Transverse colon (tissue), 4 donors: ENCODE data around the gene HAGHL. TPM values are rescaled to one million over a fixed set of nuclear protein-coding genes. Genes with fewer than 3 reads are reported as not detected.
A peak's percentile ranks its signal among the peaks of the same experiment; 100 is the strongest.

Source experiments
- DNase-seq: peaks from one replicate; pipeline ENCODE4 v3.0.0-alpha.2; 2019
- H3K27ac ChIP-seq, 4 donors: fragments of 200-600 bp; sonication (generic); 2 replicates each; pipeline ENCODE4 v1.5.1; 2016 to 2018; ENCODE audit warnings: inconsistent platforms in 4 of 4
- H3K27me3 ChIP-seq: fragments of 200-600 bp; sonication (generic); 2 replicates; pipeline ENCODE4 v1.5.1; 2017; ENCODE audit warnings: inconsistent platforms
- H3K36me3 ChIP-seq, 4 donors: fragments of 200-600 bp; sonication (generic); 2 replicates each; pipeline ENCODE4 v1.5.1; 2017 to 2019; ENCODE audit warnings: inconsistent platforms in 4 of 4
- H3K4me1 ChIP-seq, 4 donors: fragments of 200-600 bp; sonication (generic); 2 replicates each; pipeline ENCODE4 v1.5.1; 2017 to 2020; ENCODE audit warnings: inconsistent platforms in 4 of 4
- H3K4me3 ChIP-seq, 4 donors: fragments of 200-600 bp; sonication (generic); 1 replicate in 1 of 4; 2 replicates in 3 of 4; pipeline versions ENCODE4 v1.5.1 to v1.6.1; 2017 to 2019; ENCODE audit warnings: inconsistent platforms in 4 of 4
- H3K9me3 ChIP-seq, 2 donors: fragments of 200-600 bp; sonication (generic); 2 replicates each; pipeline ENCODE4 v1.5.1; 2017 to 2019; ENCODE audit warnings: inconsistent platforms in 2 of 2
- EP300 ChIP-seq: sonication (generic); formaldehyde crosslinking; IDR thresholded peaks from one replicate; pipeline ENCODE4 v1.6.1; 2017; ENCODE audit warnings: antibody characterized with exemption, low read depth
- POLR2A ChIP-seq: fragments of 450-650 bp; IDR thresholded peaks from one replicate; pipeline ENCODE4 v1.6.1; 2016; ENCODE audit warnings: antibody characterized with exemption, mild to moderate bottlenecking, moderate library complexity
- POLR2AphosphoS5 ChIP-seq, 3 donors: sonication (generic); formaldehyde crosslinking; IDR thresholded peaks; one replicate each; pipeline ENCODE4 v1.6.1; 2016; ENCODE audit warnings: antibody characterized with exemption in 3 of 3
- WGBS, 2 donors: methylation state at CpG; one replicate each; pipeline ENCODE4 v1.1.5; 2018; ENCODE audit warnings: low coverage in 1 of 2; 5-methylcytosine and 5-hydroxymethylcytosine counted together
- in situ Hi-C, 4 donors: fragments of 200-750 bp; cut with MboI; loops; one replicate each; pipeline versions ENCODE4 v1.15.0 to v1.15.1; 2017; ENCODE audit warnings: low sequenced_read_pairs in 3 of 4, low pct_ligation_motif_present in 1 of 4, low pct_unique_long_range_greater_than_20kb in 1 of 4
- intact Hi-C: fragments of 100-400 bp; cut with DNase I; formaldehyde crosslinking; loops from one replicate; pipeline ENCODE4 v1.15.1; 2023; ENCODE audit warnings: low total_unique reads
- total RNA-seq, 4 donors: library from RNA; depleted of rRNA; stranded (reverse); fragments of >200 nt; gene quantifications; one replicate each; pipeline ENCODE4 v1.1.0, GENCODE V29; 2016
- TF ChIP-seq, protein P1 (sequence below), 5 experiments: fragments of 200-600 bp in 3 of 5; fragments of 450-650 bp in 2 of 5; sonication (generic) in 3 of 5; IDR thresholded peaks; 1 replicate in 2 of 5; 2 replicates in 3 of 5; pipeline ENCODE4 v1.5.1; 2016 to 2017; ENCODE audit warnings: antibody characterized with exemption in 5 of 5, inconsistent platforms in 3 of 5, mild to moderate bottlenecking in 2 of 5, moderate library complexity in 1 of 5

HAGHL gene
- total RNA-seq, 4 donors from 2014 or later, result 1.2 to 12.3 (median 5.5) TPM

DNA sequence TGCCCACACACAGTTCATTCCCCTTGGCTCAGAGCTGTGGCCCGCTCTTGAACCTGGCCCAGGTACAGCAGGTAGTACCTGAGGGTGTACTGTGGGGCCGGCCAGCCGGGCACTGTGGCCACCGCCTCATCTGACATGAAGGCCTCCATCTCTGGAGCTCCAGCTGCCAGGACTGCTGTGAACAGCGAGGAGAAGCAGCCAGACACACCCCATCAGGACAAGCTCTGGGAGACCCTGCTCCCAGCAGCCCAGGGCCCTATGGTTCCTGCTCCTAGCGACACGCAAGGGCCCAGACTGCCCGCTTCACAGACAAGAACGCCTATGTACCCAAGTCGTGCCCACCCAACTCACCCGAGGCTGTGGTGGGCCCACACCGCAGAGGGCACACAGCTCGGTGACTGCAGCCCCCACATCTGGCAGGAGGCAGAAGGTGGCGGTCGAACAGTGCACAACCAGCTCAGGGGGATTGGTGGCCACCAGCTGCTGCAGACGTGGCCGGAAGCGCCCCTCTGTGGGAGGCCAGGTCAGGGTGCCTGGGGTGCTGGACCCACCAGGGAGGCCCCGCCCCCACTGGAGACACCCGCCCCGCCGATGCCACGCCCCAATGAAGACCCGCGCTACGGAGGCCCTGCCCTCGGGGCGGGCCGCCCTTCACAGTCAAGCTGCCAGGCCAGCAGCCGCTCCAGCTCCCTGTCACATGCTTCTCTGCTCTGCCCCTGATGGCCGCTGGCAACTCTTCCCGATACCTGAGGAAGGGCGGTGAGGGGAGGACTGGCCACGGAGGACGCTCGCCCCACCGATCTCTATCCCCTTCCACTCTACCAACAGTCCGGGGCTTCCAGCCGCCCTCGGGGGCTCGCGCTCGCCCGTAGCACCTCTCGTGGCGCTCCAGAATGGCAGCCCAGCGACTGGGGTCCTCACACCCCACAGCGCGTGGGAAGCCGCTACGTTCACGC lies 47.8 kb upstream of the HAGHL start:
- TF ChIP-seq POLR2AphosphoS5 (IDR thresholded peaks at IDR 0.05), result no peak
- peak; percentile 5 for TF ChIP-seq POLR2A
- TF ChIP-seq, protein P1, sequence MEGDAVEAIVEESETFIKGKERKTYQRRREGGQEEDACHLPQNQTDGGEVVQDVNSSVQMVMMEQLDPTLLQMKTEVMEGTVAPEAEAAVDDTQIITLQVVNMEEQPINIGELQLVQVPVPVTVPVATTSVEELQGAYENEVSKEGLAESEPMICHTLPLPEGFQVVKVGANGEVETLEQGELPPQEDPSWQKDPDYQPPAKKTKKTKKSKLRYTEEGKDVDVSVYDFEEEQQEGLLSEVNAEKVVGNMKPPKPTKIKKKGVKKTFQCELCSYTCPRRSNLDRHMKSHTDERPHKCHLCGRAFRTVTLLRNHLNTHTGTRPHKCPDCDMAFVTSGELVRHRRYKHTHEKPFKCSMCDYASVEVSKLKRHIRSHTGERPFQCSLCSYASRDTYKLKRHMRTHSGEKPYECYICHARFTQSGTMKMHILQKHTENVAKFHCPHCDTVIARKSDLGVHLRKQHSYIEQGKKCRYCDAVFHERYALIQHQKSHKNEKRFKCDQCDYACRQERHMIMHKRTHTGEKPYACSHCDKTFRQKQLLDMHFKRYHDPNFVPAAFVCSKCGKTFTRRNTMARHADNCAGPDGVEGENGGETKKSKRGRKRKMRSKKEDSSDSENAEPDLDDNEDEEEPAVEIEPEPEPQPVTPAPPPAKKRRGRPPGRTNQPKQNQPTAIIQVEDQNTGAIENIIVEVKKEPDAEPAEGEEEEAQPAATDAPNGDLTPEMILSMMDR (IDR thresholded peaks at IDR 0.05), result no peak
- peak; percentile 74 for DNase-seq
- Histone ChIP-seq H3K27me3 (no peaks in the 10 kb centered on the region), H3K9me3 (no peaks in the 10 kb centered on the region), H3K36me3 (peaks cover 0 to 9% (median 0%) of the 10 kb centered on the region in 4 donors), H3K4me1 (peaks cover 45 to 83% (median 64%) of the 10 kb centered on the region in 4 donors), H3K4me3 (peak overlapping the region; percentile 25 to 81 (median 49)), H3K27ac (peak overlapping the region; percentile 91 to 96 (median 95))
- in situ Hi-C loops (no loop called here), intact Hi-C loops (no loop called here)
- WGBS, 2 donors, result 29% methylated on average over 35 of the region's 52 CpGs; no CpG with 5 or more reads in 1 of the 2 donors

DNA sequence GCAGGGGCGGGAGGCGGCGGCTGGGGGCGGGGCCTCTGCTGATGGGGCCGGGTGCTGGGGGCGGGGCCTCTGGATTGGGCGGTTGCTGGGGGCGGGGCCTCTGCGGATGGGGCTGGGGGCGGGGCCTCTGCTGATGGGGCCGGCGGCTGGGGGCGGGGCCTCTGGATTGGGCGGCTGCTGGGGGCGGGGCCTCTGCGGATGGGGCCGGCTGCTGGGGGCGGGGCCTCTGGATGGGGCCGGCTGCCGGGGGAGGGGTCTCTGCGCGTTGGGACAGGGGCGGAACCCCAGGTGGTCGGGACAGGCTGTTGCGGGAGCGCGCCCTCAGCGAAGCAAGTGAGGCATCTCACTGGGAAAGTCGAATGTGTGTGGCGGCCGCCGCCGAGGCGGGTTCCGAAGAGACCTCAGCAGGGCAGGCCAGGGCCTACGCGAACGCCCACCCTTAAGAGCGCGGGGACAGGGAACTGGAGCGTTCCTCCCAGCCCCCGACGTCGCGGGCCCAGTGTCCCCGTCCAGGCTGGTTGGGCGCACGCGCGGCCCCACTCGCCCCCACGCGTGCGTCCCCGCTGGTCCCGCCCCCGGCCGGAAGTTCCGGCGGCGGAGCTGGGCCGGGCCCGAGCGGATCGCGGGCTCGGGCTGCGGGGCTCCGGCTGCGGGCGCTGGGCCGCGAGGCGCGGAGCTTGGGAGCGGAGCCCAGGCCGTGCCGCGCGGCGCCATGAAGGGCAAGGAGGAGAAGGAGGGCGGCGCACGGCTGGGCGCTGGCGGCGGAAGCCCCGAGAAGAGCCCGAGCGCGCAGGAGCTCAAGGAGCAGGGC lies 46.9 kb upstream of the HAGHL start, which contains the start of gene STUB1:
TSS of gene STUB1 (plus strand) at position 597 of the 811 bp plus-strand sequence. CDS start at position 713, 116 bp downstream.
- Histone ChIP-seq H3K36me3 (peaks cover 0 to 9% (median 0%) of the 10 kb centered on the region in 4 donors), H3K27me3 (no peaks in the 10 kb centered on the region), H3K9me3 (no peaks in the 10 kb centered on the region), H3K27ac (peak within 1 kb of the TSS; percentile 91 to 96 (median 95)), H3K4me3 (peak within 1 kb of the TSS; percentile 69 to 86 (median 79)), H3K4me1 (peaks cover 44 to 81% (median 65%) of the 10 kb centered on the region in 4 donors)
- in situ Hi-C loops, result no loop called here
- peak; percentile 44 for TF ChIP-seq POLR2A
- TF ChIP-seq, protein P1 (IDR thresholded peaks at IDR 0.05), result no peak
- peak in 2 of 3 donors; percentile 59 to 74 for TF ChIP-seq POLR2AphosphoS5 (IDR thresholded peaks at IDR 0.05)
- intact Hi-C loops, result no loop called here
- 0% methylated on average over 54 of the region's 91 CpGs; no CpG with 5 or more reads in 1 of the 2 donors for WGBS, 2 donors
- peak; percentile 92 for DNase-seq

DNA sequence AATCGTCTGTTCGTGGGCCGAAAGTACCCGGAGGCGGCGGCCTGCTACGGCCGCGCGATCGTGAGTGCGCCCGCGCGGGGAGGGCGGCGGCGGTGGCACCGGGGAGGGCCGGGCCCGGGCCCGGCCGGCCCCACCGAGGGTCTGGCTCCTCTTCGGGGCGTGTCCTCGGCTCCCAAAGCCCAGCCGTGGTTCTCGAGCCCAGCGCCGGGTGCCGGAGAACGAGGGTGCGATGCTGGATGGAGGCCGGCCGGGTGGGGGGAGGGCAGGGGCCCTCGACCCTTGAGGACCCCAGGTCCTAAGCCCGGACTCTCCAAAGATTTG lies 46.3 kb upstream of the HAGHL start:
- no peak for TF ChIP-seq POLR2A
- no peak for TF ChIP-seq POLR2AphosphoS5 (IDR thresholded peaks at IDR 0.05)
- TF ChIP-seq, protein P1 (IDR thresholded peaks at IDR 0.05), result no peak
- no peak for TF ChIP-seq EP300
- Histone ChIP-seq H3K9me3 (no peaks in the 10 kb centered on the region), H3K4me3 (peak overlapping the region; percentile 69 to 86 (median 79)), H3K36me3 (peaks cover 0 to 9% (median 0%) of the 10 kb centered on the region in 4 donors), H3K4me1 (peaks cover 42 to 80% (median 64%) of the 10 kb centered on the region in 4 donors), H3K27me3 (no peaks in the 10 kb centered on the region), H3K27ac (peak overlapping the region; percentile 91 to 96 (median 95))
- in situ Hi-C loops (no loop called here), intact Hi-C loops (no loop called here)
- WGBS, 2 donors, result 1% methylated on average over 27 of the region's 38 CpGs; no CpG with 5 or more reads in 1 of the 2 donors
- DNase-seq, result no peak
